Right kidney (tissue), 1 donor: ENCODE results near the gene NIT1.

Source experiments
- DNase-seq: peaks from one replicate; pipeline ENCODE4 v3.0.0-alpha.2; 2016

Gene NIT1

DNA sequence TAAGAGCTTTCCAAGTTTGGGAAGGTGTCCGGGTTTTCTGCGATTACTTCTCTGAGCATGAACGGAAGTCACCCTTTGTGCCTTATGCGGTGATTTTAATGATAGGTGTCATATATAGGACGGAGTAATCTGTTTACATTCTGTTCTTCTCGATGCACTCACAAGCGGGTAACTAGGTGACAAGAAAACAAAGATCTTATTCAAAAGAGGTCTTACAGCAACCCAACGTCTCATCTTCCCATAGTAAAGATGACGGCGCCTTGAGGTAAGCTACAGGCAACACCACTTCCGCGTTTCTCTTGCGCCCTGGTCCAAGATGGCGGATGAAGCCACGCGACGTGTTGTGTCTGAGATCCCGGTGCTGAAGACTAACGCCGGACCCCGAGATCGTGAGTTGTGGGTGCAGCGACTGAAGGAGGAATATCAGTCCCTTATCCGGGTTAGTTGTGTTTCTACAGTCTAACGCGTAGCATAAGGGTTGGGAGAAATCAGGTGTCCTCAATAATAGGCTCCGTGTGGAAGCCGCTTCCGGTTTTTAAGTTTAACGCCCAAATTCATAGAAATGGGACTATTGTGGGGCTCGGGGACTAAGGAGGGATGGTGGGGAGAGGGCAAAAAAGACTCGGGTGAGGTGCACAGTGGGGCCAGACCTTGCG is 35.9 kb downstream of the NIT1 start, which contains the start of gene UFC1:
Gene UFC1, plus strand, starts transcription at position 297 of the 656 bp plus-strand sequence. Its CDS starts 20 bp downstream, at position 317.
- peak; percentile 90 for DNase-seq

DNA sequence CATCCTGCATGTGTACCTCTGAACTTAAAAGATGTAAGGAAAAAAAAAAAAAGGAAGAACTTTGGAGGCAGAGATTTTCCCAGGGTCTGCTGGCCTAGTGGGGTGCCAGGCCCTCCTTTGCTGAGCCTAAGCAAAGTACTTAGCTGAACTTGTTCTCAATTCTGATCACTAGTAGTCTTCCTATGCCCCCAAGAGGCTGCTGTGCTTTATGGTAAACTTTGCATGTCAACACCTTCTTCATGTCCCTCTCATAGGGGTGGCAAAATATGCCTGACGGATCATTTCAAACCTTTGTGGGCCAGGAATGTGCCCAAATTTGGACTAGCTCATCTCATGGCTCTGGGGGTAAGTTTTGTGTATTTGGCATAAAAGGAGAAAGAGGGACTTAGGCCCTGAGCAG is 40.0 kb downstream of the NIT1 start:
- no peak for DNase-seq

DNA sequence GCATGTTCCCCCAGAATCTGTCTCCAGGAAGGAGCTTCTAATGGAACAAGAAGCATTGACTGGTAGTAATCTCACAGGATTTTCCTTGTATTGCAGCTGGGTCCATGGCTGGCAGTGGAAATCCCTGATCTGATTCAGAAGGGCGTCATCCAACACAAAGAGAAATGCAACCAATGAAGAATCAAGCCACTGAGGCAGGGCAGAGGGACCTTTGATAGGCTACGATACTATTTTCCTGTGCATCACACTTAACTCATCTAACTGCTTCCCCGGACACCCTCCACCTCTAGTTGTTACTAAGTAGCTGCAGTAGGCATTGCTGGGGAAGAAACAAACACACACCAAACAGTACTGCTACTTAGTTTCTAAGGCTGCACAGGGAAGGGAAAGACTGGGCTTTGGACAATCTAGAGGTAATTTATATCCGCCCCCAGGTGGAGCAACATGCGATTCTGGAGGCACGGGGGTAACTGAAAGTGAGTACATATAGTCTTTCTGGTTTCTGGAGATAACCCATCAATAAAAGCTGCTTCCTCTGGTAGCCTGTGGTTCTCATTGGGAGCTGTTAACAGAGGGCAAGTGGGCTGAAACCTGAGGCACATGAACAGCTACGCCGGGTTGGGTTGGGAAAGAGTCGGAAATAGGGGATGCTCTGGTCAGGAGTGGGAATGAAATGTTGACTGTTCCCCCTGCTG is 40.6 kb downstream of the NIT1 start:
- no peak for DNase-seq

DNA sequence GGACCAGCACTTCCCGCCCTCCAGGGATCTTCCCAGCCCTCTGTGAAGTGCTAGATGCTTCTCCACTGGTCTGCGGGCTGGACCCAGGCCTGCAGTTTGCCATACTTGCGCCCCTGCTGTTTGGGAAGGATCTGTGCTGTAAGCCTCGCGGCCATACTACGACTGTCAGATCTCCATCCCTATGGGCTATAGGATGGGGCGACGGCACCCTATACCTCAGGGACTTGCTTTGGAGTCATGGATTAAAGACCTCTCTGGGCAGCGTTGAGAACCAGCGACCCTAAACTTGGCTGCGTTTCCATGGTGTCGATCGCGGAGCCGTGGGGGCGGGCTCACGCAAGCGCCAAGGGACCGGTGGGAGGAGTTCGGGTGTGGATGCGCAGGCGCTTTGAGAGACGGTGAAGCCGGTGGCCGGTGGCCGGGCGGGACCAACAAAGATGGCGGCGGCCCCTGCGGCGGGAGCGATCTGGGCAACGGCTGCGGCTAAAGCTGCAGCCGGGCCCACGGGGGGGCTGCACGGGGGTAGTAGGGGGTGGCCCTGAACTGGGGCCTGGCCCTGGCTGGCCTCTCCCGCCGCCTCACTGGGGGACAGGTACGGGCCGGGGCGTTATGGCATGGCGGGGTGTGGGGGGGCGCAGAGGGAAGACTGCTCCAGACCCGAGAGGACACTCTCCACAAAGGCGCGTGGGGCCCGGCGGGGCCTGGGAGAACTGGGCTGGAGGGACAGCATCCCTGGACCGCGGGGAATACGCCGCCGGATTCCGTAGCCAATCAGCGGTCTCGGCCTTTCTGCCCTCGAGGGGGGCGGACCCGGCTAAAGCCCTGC is 41.4 kb downstream of the NIT1 start, which contains the start of gene USP21:
Gene USP21, plus strand, starts transcription at position 414 of the 826 bp plus-strand sequence. CDS start 1,141 bp downstream, outside the sequence.
- DNase-seq, result peak; percentile 90

DNA sequence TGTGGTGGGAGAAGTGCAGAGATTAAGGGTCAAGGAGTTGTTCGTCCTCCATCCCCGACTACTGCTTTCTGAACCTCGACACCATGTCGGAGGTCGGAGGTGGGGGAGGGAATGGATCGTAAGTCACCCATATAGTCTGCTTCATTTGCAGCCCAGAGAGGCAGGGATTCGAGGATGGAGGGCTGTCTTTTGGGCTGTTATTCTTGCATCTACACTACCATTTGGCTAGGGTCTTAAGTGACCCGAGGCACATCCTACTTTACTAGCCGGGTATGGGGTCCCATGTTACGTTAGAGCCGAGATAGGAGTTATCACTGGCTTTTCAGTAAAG is 42.0 kb downstream of the NIT1 start:
- no peak for DNase-seq

DNA sequence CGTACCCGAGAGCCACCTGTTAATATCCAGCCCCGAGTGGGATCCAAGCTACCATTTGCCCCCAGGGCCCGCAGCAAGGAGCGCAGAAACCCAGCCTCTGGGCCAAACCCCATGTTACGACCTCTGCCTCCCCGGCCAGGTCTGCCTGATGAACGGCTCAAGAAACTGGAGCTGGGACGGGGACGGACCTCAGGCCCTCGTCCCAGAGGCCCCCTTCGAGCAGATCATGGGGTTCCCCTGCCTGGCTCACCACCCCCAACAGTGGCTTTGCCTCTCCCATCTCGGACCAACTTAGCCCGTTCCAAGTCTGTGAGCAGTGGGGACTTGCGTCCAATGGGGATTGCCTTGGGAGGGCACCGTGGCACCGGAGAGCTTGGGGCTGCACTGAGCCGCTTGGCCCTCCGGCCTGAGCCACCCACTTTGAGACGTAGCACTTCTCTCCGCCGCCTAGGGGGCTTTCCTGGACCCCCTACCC is 42.8 kb downstream of the NIT1 start:
- no peak for DNase-seq

DNA sequence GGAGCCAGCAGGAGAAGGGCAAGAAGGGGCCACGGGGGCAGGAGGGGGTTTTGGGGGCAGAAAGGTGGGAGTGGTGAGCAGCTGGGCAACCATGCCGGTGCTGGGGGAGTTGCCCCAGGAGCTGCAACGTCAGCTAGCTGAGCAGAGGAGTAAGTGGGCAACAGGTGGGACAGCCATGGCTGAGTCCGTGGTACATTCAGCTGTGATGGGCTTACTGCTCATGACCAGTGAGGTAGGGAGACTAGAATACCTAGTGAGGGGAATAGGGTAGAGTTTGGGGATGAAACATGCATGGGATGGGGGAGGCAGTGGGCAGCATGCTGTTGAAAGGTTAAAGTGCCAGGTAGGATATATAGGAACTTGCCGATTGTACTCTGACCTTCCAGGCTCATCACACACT is 43.7 kb downstream of the NIT1 start:
- DNase-seq, result no peak

DNA sequence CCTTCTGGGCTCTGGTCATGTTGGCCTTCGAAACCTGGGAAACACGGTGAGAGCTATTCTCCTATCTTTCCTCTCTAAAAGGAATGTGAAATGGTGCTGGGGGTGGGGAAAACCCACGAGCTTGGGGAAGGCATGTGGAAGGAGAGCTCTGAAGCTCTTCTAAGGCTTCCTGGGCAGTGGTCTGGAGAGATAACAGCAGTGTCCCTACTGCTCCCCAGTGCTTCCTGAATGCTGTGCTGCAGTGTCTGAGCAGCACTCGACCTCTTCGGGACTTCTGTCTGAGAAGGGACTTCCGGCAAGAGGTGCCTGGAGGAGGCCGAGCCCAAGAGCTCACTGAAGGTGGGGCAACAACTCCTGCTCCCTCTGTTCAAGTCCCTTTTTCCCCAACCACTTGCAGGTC is 44.1 kb downstream of the NIT1 start:
- no peak for DNase-seq

DNA sequence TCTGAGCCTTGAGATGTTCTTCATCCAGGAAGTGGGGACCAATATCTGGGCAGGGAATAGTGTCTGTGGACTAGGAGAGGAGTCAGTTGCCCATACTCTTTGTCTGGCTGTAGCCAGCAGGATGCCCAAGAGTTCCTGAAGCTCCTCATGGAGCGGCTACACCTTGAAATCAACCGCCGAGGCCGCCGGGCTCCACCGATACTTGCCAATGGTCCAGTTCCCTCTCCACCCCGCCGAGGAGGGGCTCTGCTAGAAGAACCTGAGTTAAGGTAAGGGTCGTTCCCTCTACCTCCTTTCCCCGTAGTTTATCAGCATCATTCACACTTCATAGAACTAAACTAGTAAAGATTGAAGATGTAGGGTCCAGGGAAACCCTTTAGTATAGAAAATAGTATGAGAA is 44.9 kb downstream of the NIT1 start:
- no peak for DNase-seq

DNA sequence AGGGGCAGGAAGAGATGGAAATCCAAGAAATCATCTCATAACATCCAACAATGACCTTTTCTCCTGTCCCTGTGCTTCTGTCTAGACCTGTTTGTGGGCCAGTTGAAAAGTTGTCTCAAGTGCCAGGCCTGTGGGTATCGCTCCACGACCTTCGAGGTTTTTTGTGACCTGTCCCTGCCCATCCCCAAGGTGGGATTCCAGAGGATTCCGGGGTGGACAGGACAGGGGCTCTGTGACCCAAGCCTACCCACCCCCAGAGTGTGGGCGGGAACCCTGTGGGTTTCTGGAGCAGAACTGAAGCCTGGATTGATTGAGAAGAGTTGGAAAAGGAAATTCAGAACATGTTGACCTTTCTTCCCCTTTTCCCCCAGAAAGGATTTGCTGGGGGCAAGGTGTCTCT is 45.9 kb downstream of the NIT1 start:
- no peak for DNase-seq

DNA sequence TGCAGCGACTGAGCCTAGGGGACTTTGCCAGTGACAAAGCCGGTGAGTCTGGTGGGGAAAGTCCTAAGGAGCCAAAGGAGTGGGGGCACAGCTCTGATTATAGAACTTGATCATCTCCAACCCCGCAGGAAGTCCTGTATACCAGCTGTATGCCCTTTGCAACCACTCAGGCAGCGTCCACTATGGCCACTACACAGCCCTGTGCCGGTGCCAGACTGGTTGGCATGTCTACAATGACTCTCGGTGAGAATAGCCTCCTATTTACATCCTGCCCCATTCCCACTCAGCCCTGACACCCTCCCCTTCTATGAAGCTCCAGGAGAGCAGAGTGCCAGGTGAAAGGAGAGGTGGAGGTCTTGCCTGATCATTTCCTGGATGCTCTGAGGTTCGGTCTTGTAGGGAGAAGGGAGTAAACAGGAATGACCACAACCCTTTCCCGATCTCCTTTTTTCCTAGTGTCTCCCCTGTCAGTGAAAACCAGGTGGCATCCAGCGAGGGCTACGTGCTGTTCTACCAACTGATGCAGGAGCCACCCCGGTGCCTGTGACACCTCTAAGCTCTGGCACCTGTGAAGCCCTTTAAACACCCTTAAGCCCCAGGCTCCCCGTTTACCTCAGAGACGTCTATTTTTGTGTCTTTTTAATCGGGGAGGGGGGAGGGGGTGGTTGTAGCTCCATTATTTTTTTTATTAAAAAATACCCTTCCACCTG is 47.2 kb downstream of the NIT1 start:
- DNase-seq, result no peak

DNA sequence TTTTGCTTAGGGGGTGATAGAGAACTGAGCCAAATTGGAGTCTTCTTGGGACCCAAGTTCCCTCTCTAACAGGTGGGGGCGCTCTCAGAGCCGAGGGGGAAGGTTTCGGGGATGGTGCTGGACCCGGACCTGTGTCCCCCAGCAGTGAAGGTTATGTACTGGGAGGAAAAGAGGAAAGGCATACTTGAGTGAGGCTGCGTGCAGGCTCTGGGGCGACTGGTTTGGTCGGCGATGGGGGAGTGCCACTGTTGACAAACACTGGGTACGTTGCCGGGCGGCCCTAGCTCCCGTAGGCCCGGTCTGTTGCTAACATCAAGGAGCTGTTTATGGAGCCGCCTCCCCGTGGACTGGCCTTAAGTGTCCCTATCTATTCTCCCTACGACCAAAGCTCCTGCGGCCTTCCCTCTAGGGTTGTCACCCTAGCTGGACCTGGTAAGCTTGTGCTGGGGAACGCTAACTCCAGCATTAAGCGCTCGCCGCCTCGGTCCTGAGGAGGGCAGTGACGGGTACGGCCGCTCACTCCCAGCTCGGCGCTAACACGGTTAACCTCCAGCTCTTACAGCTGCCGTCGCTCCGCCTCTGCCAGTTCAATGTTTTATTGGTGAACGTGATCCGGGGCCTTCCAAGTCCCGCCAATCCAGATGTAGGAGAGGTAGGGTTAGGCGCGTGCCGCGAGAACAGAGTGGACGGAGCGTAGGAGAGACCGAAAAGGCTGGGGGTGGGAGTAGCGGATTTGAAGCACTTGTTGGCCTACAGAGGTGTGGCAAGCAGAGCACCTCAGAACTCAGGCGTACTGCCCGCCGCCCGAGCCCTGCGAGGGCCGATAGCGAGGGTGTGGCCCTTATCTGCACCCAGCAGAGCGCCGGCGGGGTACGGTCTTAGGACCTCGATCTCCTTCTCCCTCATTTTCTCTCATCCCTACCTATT is 48.1 kb downstream of the NIT1 start, which contains the start of gene PPOX:
Gene PPOX, plus strand, starts transcription at position 685 of the 927 bp plus-strand sequence. CDS start 422 bp downstream, outside the sequence.
- DNase-seq, result peak; percentile 94

DNA sequence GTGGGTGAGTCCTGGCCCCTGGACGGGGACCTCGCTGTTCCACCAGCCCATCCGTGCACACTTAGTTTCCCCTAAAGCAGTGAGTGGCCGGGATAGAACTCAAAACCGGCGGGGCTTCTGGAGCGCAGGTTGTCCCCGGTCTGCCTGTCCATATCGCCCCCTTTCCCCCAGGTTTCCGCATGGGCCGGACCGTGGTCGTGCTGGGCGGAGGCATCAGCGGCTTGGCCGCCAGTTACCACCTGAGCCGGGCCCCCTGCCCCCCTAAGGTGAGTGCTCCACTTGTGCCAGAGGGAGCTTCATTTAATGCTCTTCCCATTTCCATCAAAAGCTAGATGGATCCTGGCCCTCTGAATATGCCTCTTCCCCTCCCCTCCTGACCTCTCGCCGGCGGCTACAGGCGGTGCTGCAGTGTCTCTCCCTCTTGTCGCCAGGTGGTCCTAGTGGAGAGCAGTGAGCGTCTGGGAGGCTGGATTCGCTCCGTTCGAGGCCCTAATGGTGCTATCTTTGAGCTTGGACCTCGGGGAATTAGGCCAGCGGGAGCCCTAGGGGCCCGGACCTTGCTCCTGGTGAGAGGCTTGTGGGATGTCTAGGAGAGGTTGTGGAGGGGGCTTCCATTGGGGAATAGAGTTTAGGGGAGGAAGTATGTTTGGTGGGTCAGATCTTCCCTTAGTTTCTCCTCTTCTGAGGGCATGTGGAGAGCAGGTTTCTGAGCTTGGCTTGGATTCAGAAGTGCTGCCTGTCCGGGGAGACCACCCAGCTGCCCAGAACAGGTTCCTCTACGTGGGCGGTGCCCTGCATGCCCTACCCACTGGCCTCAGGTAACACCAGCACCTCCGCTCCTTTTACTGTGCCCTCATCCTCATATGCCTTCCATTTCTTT is 49.0 kb downstream of the NIT1 start:
- no peak for DNase-seq

DNA sequence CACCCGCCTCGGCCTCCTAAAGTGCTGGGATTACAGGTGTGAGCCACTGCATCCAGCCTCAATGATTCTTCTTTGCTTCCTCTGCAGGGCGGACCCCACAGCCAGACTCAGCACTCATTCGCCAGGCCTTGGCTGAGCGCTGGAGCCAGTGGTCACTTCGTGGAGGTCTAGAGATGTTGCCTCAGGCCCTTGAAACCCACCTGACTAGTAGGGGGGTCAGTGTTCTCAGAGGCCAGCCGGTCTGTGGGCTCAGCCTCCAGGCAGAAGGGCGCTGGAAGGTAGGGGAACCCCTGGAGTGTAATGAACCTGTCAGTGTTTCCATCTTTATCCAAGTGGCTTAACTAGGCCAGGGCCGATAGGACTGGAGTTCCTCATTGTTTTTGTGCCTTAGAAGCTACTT is 51.0 kb downstream of the NIT1 start:
- no peak for DNase-seq
